SU-DHL-6 (cell line): Measurements from ENCODE around the gene GPC2.

Experiments used
- CTCF ChIP-seq: fragments of 200-600 bp; sonication (generic); IDR thresholded peaks from one replicate; pipeline ENCODE4 v1.5.1; 2017; ENCODE audit warnings: antibody characterized with exemption, mild to moderate bottlenecking, low read length, moderate library complexity; ENCODE audit not compliant: insufficient read depth, poor library complexity, severe bottlenecking
- EZH2phosphoT487 ChIP-seq: fragments of 200-600 bp; sonication (generic), shearing (Covaris generic); conservative IDR thresholded peaks from 2 replicates; pipeline ENCODE4 v1.6.1; 2018; ENCODE audit warnings: mild to moderate bottlenecking, antibody characterized with exemption, low read length, moderate library complexity, mixed read lengths

GRCh38 chr7:100130608-100131453, 46.4 kb downstream of the GPC2 start:
- TF ChIP-seq EZH2phosphoT487 (no peak), CTCF (peak; percentile 48)
